Measurements from ENCODE around the gene FTL.
"Not testable (repeated sequence)": the region's sequence is repeated elsewhere in the genome, so short reads cannot be mapped to it uniquely, and the experiment has no call there.

DNA sequence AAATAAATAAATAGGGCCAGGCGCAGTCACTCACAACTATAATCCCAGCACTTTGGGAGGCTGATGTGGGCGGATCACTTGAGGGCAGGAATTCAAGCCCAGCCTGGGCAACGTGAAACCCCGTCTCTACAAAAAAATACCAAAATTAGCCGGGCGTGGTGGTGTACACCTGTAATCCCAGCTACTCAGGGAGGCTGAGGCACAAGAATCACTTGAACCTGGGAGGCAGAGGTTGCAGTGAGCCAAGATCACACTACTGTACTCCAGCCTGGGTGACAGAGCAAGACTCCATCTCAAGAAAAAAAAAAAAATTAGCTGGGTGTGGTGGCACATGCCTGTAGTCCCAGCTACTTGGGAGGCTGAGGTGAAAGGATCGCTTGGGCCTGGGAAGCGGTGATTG is 39.2 kb upstream of the FTL start:
- not testable (repeated sequence) for TF ChIP-seq POLR2A, TAF1, POLR2AphosphoS5 (IDR thresholded peaks at IDR 0.05; ENCODE audit: low read depth, low read length)
